Ascending aorta (tissue), 2 donors: ENCODE results near the gene BMP7. TPM values are rescaled to one million over a fixed set of nuclear protein-coding genes. Genes with fewer than 3 reads are reported as not detected.

ENCODE experiments used
- DNase-seq, 2 donors: peaks; one replicate each; pipeline ENCODE4 v3.0.0-alpha.2; 2019; ENCODE audit warnings: low spot score in 2 of 2
- H3K27ac ChIP-seq, 2 donors: fragments of 200-600 bp; sonication (generic); one replicate each; pipeline ENCODE4 v1.5.1; 2016 to 2017; ENCODE audit warnings: mild to moderate bottlenecking in 1 of 2
- H3K27me3 ChIP-seq: fragments of 200-600 bp; sonication (generic); one replicate; pipeline ENCODE4 v1.5.1; 2017
- H3K36me3 ChIP-seq, 2 donors: fragments of 200-600 bp; sonication (generic); one replicate each; pipeline ENCODE4 v1.5.1; 2016
- H3K4me1 ChIP-seq, 2 donors: fragments of 200-600 bp; sonication (generic); one replicate each; pipeline ENCODE4 v1.5.1; 2016 to 2017; ENCODE audit warnings: mild to moderate bottlenecking in 1 of 2
- H3K4me3 ChIP-seq, 2 donors: fragments of 200-600 bp; sonication (generic); one replicate each; pipeline ENCODE4 v1.5.1; 2016 to 2017; ENCODE audit warnings: mild to moderate bottlenecking in 1 of 2
- H3K9me3 ChIP-seq, 2 donors: fragments of 200-600 bp; sonication (generic); one replicate each; pipeline ENCODE4 v1.5.1; 2016
- CTCF ChIP-seq, 3 experiments: fragments of 200-600 bp in 2 of 3; fragments of 450-650 bp in 1 of 3; sonication (generic) in 2 of 3; IDR thresholded peaks; one replicate each; pipeline ENCODE4 v1.5.1; 2016 to 2019; ENCODE audit warnings: antibody characterized with exemption in 3 of 3, mild to moderate bottlenecking in 1 of 3, moderate library complexity in 1 of 3
- intact Hi-C: fragments of 100-400 bp; cut with DNase I; formaldehyde crosslinking; loops from one replicate; pipeline ENCODE4 v1.15.1; 2023
- total RNA-seq: library from RNA; depleted of rRNA; stranded (reverse); fragments of >200 nt; gene quantifications from one replicate; pipeline ENCODE4 v1.1.0, GENCODE V29; 2016

BMP7 gene
- total RNA-seq, 1 donor from 2014 or later: not detected

GRCh38 chr20:57139342-57140093, 126.9 kb downstream of the BMP7 start:
- no peak for TF ChIP-seq CTCF (IDR thresholded peaks at IDR 0.05)
- no peaks in the 10 kb centered on the region for H3K36me3 ChIP-seq
- H3K4me3 ChIP-seq: no peak overlapping the region
- intact Hi-C loops: no loop called here
- no peak overlapping the region for H3K27ac ChIP-seq
- H3K4me1 ChIP-seq: no peaks in the 10 kb centered on the region
- no peak for DNase-seq
- H3K9me3 ChIP-seq: no peaks in the 10 kb centered on the region
- H3K27me3 ChIP-seq: no peaks in the 10 kb centered on the region

GRCh38 chr20:57138198-57138995, 128.0 kb downstream of the BMP7 start:
- Histone ChIP-seq H3K27me3 (no peaks in the 10 kb centered on the region), H3K9me3 (no peaks in the 10 kb centered on the region), H3K4me3 (no peak overlapping the region), H3K4me1 (no peaks in the 10 kb centered on the region), H3K36me3 (no peaks in the 10 kb centered on the region), H3K27ac (no peak overlapping the region)
- no peak for TF ChIP-seq CTCF (IDR thresholded peaks at IDR 0.05)
- no peak for DNase-seq
- intact Hi-C loops: no loop called here

GRCh38 chr20:57137676-57138075, 128.8 kb downstream of the BMP7 start:
- no peaks in the 10 kb centered on the region for H3K4me1 ChIP-seq
- H3K27me3 ChIP-seq: no peaks in the 10 kb centered on the region
- intact Hi-C loops: no loop called here
- H3K4me3 ChIP-seq: no peak overlapping the region
- no peaks in the 10 kb centered on the region for H3K36me3 ChIP-seq
- DNase-seq: no peak
- H3K9me3 ChIP-seq: no peaks in the 10 kb centered on the region
- no peak overlapping the region for H3K27ac ChIP-seq
- TF ChIP-seq CTCF (IDR thresholded peaks at IDR 0.05): no peak

GRCh38 chr20:57136734-57137133, 129.7 kb downstream of the BMP7 start:
- no peaks in the 10 kb centered on the region for H3K27me3 ChIP-seq
- H3K4me1 ChIP-seq: no peaks in the 10 kb centered on the region
- intact Hi-C loops: no loop called here
- TF ChIP-seq CTCF (IDR thresholded peaks at IDR 0.05): no peak
- H3K4me3 ChIP-seq: no peak overlapping the region
- H3K9me3 ChIP-seq: no peaks in the 10 kb centered on the region
- H3K36me3 ChIP-seq: no peaks in the 10 kb centered on the region
- H3K27ac ChIP-seq: no peak overlapping the region
- DNase-seq: no peak

- TF ChIP-seq CTCF (IDR thresholded peaks at IDR 0.05): no peak
- H3K27ac ChIP-seq: no peak overlapping the region
- no peaks in the 10 kb centered on the region for H3K36me3 ChIP-seq
- no peaks in the 10 kb centered on the region for H3K4me1 ChIP-seq
- H3K27me3 ChIP-seq: no peaks in the 10 kb centered on the region
- intact Hi-C loops: no loop called here
- no peaks in the 10 kb centered on the region for H3K9me3 ChIP-seq
- DNase-seq: no peak
- H3K4me3 ChIP-seq: no peak overlapping the region
Measured at GRCh38 chr20:57135875-57136274, 130.6 kb downstream of the BMP7 start.
